ENCODE results near the gene TOX3. TPM values are rescaled to one million over a fixed set of nuclear protein-coding genes. Genes with fewer than 3 reads are reported as not detected.

TOX3 gene
- total and polyA plus RNA-seq, 2 donors (not counting 3 experiments of a cell fraction or from before 2014, with no cell fraction given): not detected

DNA sequence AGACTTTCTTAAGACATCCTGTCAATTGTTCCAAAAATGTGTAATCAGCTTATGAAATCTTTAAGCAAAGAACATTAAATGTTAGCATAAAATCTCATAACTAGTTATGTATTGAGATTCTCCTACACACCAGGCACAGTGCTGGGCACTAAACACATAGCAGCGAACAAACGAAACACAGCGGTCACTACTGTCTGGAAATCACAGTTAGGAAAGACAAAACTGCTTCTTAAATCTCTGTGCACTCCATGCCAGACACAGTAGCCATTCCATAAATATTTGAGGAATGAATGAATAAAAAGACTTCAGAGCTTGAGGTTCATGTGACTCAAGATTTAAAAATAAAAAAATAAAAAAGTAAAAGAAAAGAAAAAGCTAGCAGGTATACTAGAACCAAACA, 20.1 kb downstream of the TOX3 start:
- Histone ChIP-seq H3K27me3 (ENCODE audit: control insufficient read depth in 2 of 2, insufficient read depth in 2 of 2, low read length in 2 of 2) (no peaks in the 10 kb centered on the region), H3K27ac (ENCODE audit: insufficient read depth, low read depth, low read length) (no peak overlapping the region), H2AFZ (ENCODE audit: low read depth, low read length) (no peak overlapping the region), H3K4me1 (ENCODE audit: control insufficient read depth, extremely low read depth, insufficient read depth, low read length) (no peaks in the 10 kb centered on the region), H3K36me3 (ENCODE audit: control insufficient read depth in 2 of 2, extremely low read depth in 1 of 2, insufficient read depth in 2 of 2, low read length in 2 of 2) (no peaks in the 10 kb centered on the region), H3K4me3 (replicated peaks in 1 of 3; ENCODE audit: insufficient read depth in 1 of 3, low read depth in 1 of 3, low read length in 3 of 3) (no peak overlapping the region), H3K4me2 (ENCODE audit: insufficient read depth, low read length) (no peak overlapping the region), H3K9ac (replicated peaks; ENCODE audit: extremely low read depth, insufficient read depth, low read length) (no peak overlapping the region), H3K9me1 (replicated peaks; ENCODE audit: control insufficient read depth, extremely low read depth, insufficient read depth, low read length) (no peaks in the 10 kb centered on the region), H3K9me3 (replicated peaks; ENCODE audit: control insufficient read depth, insufficient read depth, low read length) (peaks cover 2% of the 10 kb centered on the region), H4K20me1 (replicated peaks; ENCODE audit: control insufficient read depth, extremely low read depth, insufficient read depth, low read length) (no peaks in the 10 kb centered on the region), H3K79me2 (ENCODE audit: control insufficient read depth, insufficient read depth, low read length) (no peaks in the 10 kb centered on the region)
- intact Hi-C loops (cut with micrococcal nuclease): no loop called here
- BruUV-seq (replicated peaks): no TSS peak
- ChIA-PET POLR2A (no interaction called here), CTCF (interaction anchor here (1.4 kb wide), 1 partner anchor 335 kb away, joined by 3 read pairs; no protein-coding TSS in a partner anchor)
- dilution Hi-C loops (cut with MboI; ENCODE audit: extremely low pct_ligation_motif_present, low sequenced_read_pairs): no loop called here
- DNase-seq (ENCODE audit: low read depth, low spot score) (no peak), FAIRE-seq (no peak)
- TF ChIP-seq GATA2 (IDR thresholded peaks at IDR 0.05; ENCODE audit: insufficient read depth, insufficient read length, low read depth, low read length): no peak
- TF ChIP-seq POLR2A (IDR thresholded peaks at IDR 0.05; ENCODE audit: low read depth, low read length): no peak
- no peak for TF ChIP-seq EZH2 (IDR thresholded peaks at IDR 0.05; ENCODE audit: borderline replicate concordance, low read depth, low read length, severe bottlenecking)

- peaks cover 2% of the 10 kb centered on the region for H3K9me3 ChIP-seq (replicated peaks; ENCODE audit: control insufficient read depth, insufficient read depth, low read length)
- ChIA-PET CTCF (interaction anchor here (1.4 kb wide), 1 partner anchor 335 kb away, joined by 3 read pairs; no protein-coding TSS in a partner anchor), POLR2A (no interaction called here)
- DNase-seq (ENCODE audit: low read depth, low spot score) (no peak), FAIRE-seq (no peak)
- H3K27ac ChIP-seq (ENCODE audit: insufficient read depth, low read depth, low read length): no peak overlapping the region
- no peak overlapping the region for H3K4me2 ChIP-seq (ENCODE audit: insufficient read depth, low read length)
- H3K9me1 ChIP-seq (replicated peaks; ENCODE audit: control insufficient read depth, extremely low read depth, insufficient read depth, low read length): no peaks in the 10 kb centered on the region
- H3K27me3 ChIP-seq (ENCODE audit: control insufficient read depth in 2 of 2, insufficient read depth in 2 of 2, low read length in 2 of 2): no peaks in the 10 kb centered on the region
- H3K4me3 ChIP-seq (replicated peaks in 1 of 3; ENCODE audit: insufficient read depth in 1 of 3, low read depth in 1 of 3, low read length in 3 of 3): no peak overlapping the region
- BruUV-seq (replicated peaks): no TSS peak
- intact Hi-C loops (cut with micrococcal nuclease) (no loop called here), dilution Hi-C loops (cut with MboI; ENCODE audit: extremely low pct_ligation_motif_present, low sequenced_read_pairs) (no loop called here)
- H2AFZ ChIP-seq (ENCODE audit: low read depth, low read length): no peak overlapping the region
- TF ChIP-seq POLR2AphosphoS5 (IDR thresholded peaks at IDR 0.05; ENCODE audit: insufficient read depth, low read depth, low read length): no peak
- TF ChIP-seq MYC (IDR thresholded peaks at IDR 0.05; ENCODE audit: low read depth, low read length): no peak
- TF ChIP-seq GATA2 (IDR thresholded peaks at IDR 0.05; ENCODE audit: insufficient read depth, insufficient read length, low read depth, low read length): no peak
- H3K9ac ChIP-seq (replicated peaks; ENCODE audit: extremely low read depth, insufficient read depth, low read length): no peak overlapping the region
- H4K20me1 ChIP-seq (replicated peaks; ENCODE audit: control insufficient read depth, extremely low read depth, insufficient read depth, low read length): no peaks in the 10 kb centered on the region
- H3K4me1 ChIP-seq (ENCODE audit: control insufficient read depth, extremely low read depth, insufficient read depth, low read length): no peaks in the 10 kb centered on the region
- H3K79me2 ChIP-seq (ENCODE audit: control insufficient read depth, insufficient read depth, low read length): no peaks in the 10 kb centered on the region
- no peaks in the 10 kb centered on the region for H3K36me3 ChIP-seq (ENCODE audit: control insufficient read depth in 2 of 2, extremely low read depth in 1 of 2, insufficient read depth in 2 of 2, low read length in 2 of 2)
Measured at GRCh38 chr16:52526116-52526828, 20.7 kb downstream of the TOX3 start.
